ENCODE results near the gene MAGI2.
"Not testable (repeated sequence)": the region's sequence is repeated elsewhere in the genome, so short reads cannot be mapped to it uniquely, and the experiment has no call there.

MAGI2 gene

GRCh38 chr7:79009647-79010046 is 443.8 kb downstream of the MAGI2 start:
- H3K27ac Mint-ChIP-seq = no peak overlapping the region
- H3K4me1 Mint-ChIP-seq = no peaks in the 10 kb centered on the region
- no peaks in the 10 kb centered on the region for H3K36me3 Mint-ChIP-seq
- H3K27me3 Mint-ChIP-seq = no peaks in the 10 kb centered on the region
- peaks cover 5% of the 10 kb centered on the region for H3K9me3 Mint-ChIP-seq
- H3K4me3 Mint-ChIP-seq = no peak overlapping the region

GRCh38 chr7:79008786-79009185 is 444.7 kb downstream of the MAGI2 start:
- Mint-ChIP-seq H3K4me1 (no peaks in the 10 kb centered on the region), H3K4me3 (no peak overlapping the region), H3K9me3 (peaks cover 10% of the 10 kb centered on the region), H3K27ac (no peak overlapping the region), H3K36me3 (no peaks in the 10 kb centered on the region), H3K27me3 (no peaks in the 10 kb centered on the region)

- H3K36me3 Mint-ChIP-seq = no peaks in the 10 kb centered on the region
- peaks cover 6% of the 10 kb centered on the region for H3K9me3 Mint-ChIP-seq
- no peaks in the 10 kb centered on the region for H3K4me1 Mint-ChIP-seq
- no peak overlapping the region for H3K4me3 Mint-ChIP-seq
- no peaks in the 10 kb centered on the region for H3K27me3 Mint-ChIP-seq
- H3K27ac Mint-ChIP-seq = no peak overlapping the region
Observed at GRCh38 chr7:78996013-78996412, 457.5 kb downstream of the MAGI2 start.

DNA sequence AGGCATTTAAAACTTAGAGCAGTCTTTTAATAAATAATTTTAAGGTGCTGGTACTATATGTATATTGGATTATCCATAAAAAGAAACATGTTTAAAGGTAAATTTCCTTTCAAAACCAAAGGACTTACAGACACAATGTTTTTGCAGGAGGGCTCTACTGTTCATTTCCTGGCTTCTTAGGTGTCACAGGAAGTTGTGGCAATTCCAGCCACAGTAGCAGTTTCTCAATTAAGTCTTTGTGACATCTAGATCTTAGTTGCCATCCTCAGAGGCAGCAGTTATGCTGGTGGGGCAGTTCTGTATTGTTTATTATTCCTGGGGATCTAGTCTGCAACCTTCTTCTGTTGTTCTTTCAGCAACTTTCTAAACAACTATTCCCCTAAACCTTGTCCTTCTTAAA is 460.1 kb downstream of the MAGI2 start:
- Mint-ChIP-seq H3K27me3 (no peaks in the 10 kb centered on the region), H3K4me3 (no peak overlapping the region), H3K9me3 (peaks cover 6% of the 10 kb centered on the region), H3K4me1 (no peaks in the 10 kb centered on the region), H3K36me3 (no peaks in the 10 kb centered on the region), H3K27ac (no peak overlapping the region)

DNA sequence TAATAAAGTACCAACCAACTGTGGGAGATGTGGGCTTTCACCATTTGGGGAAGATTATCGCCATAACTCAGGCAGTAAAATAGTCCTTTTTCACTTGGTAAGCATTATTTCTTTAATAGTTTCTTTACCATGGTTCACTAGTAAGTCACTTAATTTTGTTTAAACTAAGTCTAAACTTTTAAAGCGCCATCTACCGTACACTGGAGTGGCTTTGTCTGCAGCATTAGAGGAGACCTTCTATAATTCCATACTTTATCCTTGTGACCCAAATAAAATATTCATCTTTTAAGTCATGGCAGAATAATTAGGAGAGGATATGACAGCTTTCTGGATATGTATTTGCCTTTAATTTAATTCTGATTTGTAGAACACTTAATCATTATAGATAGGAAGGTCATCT is 468.0 kb downstream of the MAGI2 start:
- no peaks in the 10 kb centered on the region for H3K27me3 Mint-ChIP-seq
- no peak overlapping the region for H3K4me3 Mint-ChIP-seq
- no peak overlapping the region for H3K27ac Mint-ChIP-seq
- H3K9me3 Mint-ChIP-seq = peaks cover 3% of the 10 kb centered on the region
- H3K4me1 Mint-ChIP-seq = no peaks in the 10 kb centered on the region
- H3K36me3 Mint-ChIP-seq = no peaks in the 10 kb centered on the region

DNA sequence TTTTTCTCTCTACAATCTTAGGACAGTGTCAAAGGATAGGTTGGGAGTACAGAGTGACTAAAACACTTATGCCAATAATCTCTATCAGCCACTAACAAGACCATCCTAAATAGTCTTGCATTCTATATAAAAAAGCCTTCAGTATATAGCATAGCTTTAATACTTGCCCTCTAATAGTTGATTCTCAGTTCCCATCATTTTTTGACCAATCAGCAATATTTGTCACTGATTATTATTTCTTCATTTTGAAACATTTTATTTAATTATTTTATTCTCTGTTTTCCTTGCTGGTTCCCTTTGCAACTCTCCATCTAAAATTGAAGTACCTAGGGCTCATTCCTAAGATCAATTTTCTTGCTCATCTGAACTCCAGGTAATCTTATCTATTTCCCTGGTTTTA is 470.0 kb downstream of the MAGI2 start:
- H3K4me3 Mint-ChIP-seq = no peak overlapping the region
- H3K27me3 Mint-ChIP-seq = no peaks in the 10 kb centered on the region
- H3K9me3 Mint-ChIP-seq = peaks cover 5% of the 10 kb centered on the region
- H3K36me3 Mint-ChIP-seq = no peaks in the 10 kb centered on the region
- no peak overlapping the region for H3K27ac Mint-ChIP-seq
- H3K4me1 Mint-ChIP-seq = no peaks in the 10 kb centered on the region

DNA sequence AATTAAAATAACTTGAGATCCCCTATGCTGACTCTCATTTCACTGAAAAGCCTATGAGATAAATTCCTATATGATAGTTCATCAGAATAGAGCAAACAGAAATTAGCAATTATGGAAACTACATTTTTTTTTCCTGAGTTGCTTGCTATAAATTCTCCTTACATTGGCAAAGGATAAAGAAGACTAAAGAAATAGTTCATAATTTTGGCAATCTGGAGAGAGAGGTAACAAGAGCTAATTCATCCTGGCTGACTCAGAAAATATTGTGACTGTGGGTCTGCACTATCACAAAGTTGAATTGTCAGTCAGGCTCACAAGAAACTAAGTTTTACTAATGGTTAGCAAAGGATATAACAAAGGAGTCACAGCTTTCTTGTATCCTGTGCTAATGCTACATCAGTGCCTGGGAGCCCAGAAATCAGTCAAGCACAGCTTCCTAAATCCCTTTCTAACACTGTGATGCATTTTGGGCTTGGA is 483.0 kb downstream of the MAGI2 start:
- no peak overlapping the region for H3K27ac Mint-ChIP-seq
- no peaks in the 10 kb centered on the region for H3K36me3 Mint-ChIP-seq
- no peaks in the 10 kb centered on the region for H3K4me1 Mint-ChIP-seq
- no peaks in the 10 kb centered on the region for H3K27me3 Mint-ChIP-seq
- peaks cover 10% of the 10 kb centered on the region for H3K9me3 Mint-ChIP-seq
- no peak overlapping the region for H3K4me3 Mint-ChIP-seq

- Mint-ChIP-seq H3K4me1 (no peaks in the 10 kb centered on the region), H3K36me3 (no peaks in the 10 kb centered on the region), H3K4me3 (no peak overlapping the region), H3K27ac (no peak overlapping the region), H3K9me3 (peaks cover 10% of the 10 kb centered on the region), H3K27me3 (no peaks in the 10 kb centered on the region)
Observed at GRCh38 chr7:78968951-78969350, 484.5 kb downstream of the MAGI2 start.

DNA sequence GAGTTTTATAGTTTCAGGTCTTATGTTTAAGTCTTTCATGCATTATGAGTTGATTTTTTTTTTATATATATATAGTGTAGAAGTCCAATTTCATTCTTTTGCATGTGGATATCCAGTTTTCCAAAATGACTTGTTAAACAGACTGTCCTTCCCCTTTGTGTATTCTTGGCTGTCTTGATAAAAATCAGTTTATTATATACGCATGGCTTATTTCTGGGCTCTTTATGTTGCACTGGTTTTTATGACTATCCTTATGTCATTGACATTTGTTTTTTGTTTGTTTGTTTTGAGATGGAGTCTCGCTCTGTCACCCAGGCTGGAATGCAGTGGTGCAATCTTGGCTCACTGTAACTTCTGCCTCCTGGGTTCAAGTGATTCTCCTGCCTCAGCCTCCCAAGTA is 485.9 kb downstream of the MAGI2 start:
- H3K27ac Mint-ChIP-seq, H3K27me3 Mint-ChIP-seq, H3K9me3 Mint-ChIP-seq, H3K36me3 Mint-ChIP-seq, H3K4me1 Mint-ChIP-seq, H3K4me3 Mint-ChIP-seq: not testable (repeated sequence)

- H3K4me1 Mint-ChIP-seq = no peaks in the 10 kb centered on the region
- H3K9me3 Mint-ChIP-seq = peaks cover 10% of the 10 kb centered on the region
- no peaks in the 10 kb centered on the region for H3K27me3 Mint-ChIP-seq
- no peak overlapping the region for H3K4me3 Mint-ChIP-seq
- H3K27ac Mint-ChIP-seq = no peak overlapping the region
- no peaks in the 10 kb centered on the region for H3K36me3 Mint-ChIP-seq
Observed at GRCh38 chr7:78967046-78967445, 486.4 kb downstream of the MAGI2 start.

GRCh38 chr7:78959477-78959876 is 494.0 kb downstream of the MAGI2 start:
- Mint-ChIP-seq H3K4me1 (no peaks in the 10 kb centered on the region), H3K27ac (no peak overlapping the region)

DNA sequence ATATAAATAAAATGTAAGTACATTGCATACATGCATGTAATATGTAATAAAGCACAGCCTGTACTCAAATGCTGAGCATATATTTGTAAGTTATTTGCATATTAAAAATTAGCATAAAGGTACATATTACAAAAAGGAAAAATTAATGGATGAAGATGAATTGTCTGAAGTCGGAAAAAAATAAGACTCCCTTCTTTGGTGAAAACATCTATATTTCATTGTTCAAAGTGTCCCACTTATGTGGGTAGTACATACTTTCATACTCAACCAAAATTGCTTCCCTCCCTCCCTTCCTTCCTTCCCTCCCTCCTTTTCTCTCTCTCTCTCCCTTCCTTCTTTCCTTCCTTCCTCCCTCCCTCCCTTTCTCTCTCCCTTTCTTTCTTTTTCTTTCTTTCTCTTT is 498.1 kb downstream of the MAGI2 start:
- H3K27me3 Mint-ChIP-seq = no peaks in the 10 kb centered on the region
- no peaks in the 10 kb centered on the region for H3K36me3 Mint-ChIP-seq
- H3K9me3 Mint-ChIP-seq = no peaks in the 10 kb centered on the region
- no peak overlapping the region for H3K4me3 Mint-ChIP-seq
- no peaks in the 10 kb centered on the region for H3K4me1 Mint-ChIP-seq
- no peak overlapping the region for H3K27ac Mint-ChIP-seq

More at GRCh38 chr7:78959477-78959876, 494.0 kb downstream of the MAGI2 start:
- H3K9me3 Mint-ChIP-seq = no peaks in the 10 kb centered on the region
- no peaks in the 10 kb centered on the region for H3K36me3 Mint-ChIP-seq
- H3K4me3 Mint-ChIP-seq = no peak overlapping the region
- H3K27me3 Mint-ChIP-seq = no peaks in the 10 kb centered on the region

DNA sequence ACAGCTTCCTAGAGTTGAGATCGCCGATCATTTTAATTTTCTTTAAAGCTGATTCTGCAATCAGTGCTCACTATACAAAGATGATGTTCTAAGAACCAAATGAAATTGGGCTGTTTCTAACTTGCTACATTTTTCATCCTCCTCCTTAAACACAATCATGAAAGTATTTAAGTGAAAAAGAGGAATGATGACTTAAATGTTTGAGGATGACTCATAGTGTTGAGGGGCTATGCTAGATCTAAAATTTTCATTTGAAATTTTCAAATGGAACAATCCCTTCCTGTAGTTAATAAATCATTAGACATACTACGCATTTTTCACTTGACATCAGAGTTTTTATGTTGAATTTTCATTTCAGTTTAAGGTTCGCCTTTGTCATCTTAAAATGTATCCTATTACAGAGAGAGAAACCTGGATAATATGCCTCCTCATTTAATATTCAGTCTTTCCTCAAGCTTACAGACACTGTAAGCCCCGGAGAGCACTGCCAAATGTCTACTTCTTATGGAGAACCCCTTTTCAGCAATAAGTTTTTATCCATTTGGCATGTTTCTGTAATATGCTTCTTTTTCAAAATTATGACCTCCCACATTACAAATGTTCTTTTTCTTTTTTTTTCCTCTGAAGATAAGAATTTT is 499.6 kb downstream of the MAGI2 start:
- no peaks in the 10 kb centered on the region for H3K4me1 Mint-ChIP-seq
- no peaks in the 10 kb centered on the region for H3K27me3 Mint-ChIP-seq
- H3K36me3 Mint-ChIP-seq = no peaks in the 10 kb centered on the region
- no peak overlapping the region for H3K27ac Mint-ChIP-seq
- no peaks in the 10 kb centered on the region for H3K9me3 Mint-ChIP-seq
- H3K4me3 Mint-ChIP-seq = no peak overlapping the region

DNA sequence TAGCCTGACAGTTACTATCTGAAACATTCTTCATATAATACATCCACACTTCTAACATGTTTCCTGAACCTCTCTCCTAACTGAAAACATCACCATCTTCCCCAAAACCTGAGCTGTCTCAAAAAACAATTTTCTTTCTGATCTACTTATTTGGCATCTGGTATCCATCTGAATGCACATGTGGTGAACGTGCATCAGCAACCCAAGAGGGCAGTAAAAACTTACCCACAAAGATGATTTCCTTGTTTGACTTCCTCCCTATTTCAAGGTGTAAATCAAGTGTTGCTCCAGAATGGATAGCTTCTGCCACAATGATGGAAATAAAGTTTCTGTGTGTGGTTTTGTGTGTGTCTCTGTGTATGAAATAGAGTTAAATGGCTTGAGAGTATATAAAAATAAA is 500.4 kb downstream of the MAGI2 start:
- Mint-ChIP-seq H3K36me3 (no peaks in the 10 kb centered on the region), H3K27me3 (no peaks in the 10 kb centered on the region)

GRCh38 chr7:78939669-78940068 is 513.8 kb downstream of the MAGI2 start:
- H3K4me1 Mint-ChIP-seq = no peaks in the 10 kb centered on the region
- no peaks in the 10 kb centered on the region for H3K36me3 Mint-ChIP-seq
- peaks cover 10% of the 10 kb centered on the region for H3K9me3 Mint-ChIP-seq
- no peak overlapping the region for H3K4me3 Mint-ChIP-seq
- no peak overlapping the region for H3K27ac Mint-ChIP-seq
- H3K27me3 Mint-ChIP-seq = no peaks in the 10 kb centered on the region

More for the DNA sequence above, 500.4 kb downstream of the MAGI2 start:
- Mint-ChIP-seq H3K4me1 (no peaks in the 10 kb centered on the region), H3K9me3 (no peaks in the 10 kb centered on the region), H3K27ac (no peak overlapping the region), H3K4me3 (no peak overlapping the region)

GRCh38 chr7:78924581-78924980 is 528.9 kb downstream of the MAGI2 start:
- Mint-ChIP-seq H3K27me3 (no peaks in the 10 kb centered on the region), H3K27ac (no peak overlapping the region), H3K9me3 (no peaks in the 10 kb centered on the region)

GRCh38 chr7:78912781-78913180 is 540.7 kb downstream of the MAGI2 start:
- Mint-ChIP-seq H3K9me3 (peaks cover 7% of the 10 kb centered on the region), H3K27ac (no peak overlapping the region), H3K4me1 (no peaks in the 10 kb centered on the region), H3K4me3 (no peak overlapping the region), H3K27me3 (no peaks in the 10 kb centered on the region), H3K36me3 (no peaks in the 10 kb centered on the region)

More at GRCh38 chr7:78924581-78924980, 528.9 kb downstream of the MAGI2 start:
- Mint-ChIP-seq H3K4me1 (no peaks in the 10 kb centered on the region), H3K36me3 (no peaks in the 10 kb centered on the region), H3K4me3 (no peak overlapping the region)

All from activated naive CD4-positive, alpha-beta T cell treated with anti-CD3 and anti-CD28 coated beads, Interleukin-2, amount 50 U/mL, for 24 hours (primary cell).